HCT116 (cell line): ENCODE results near the gene SYNGAP1. TPM values are rescaled to one million over a fixed set of nuclear protein-coding genes. Genes with fewer than 3 reads are reported as not detected.

Experiments
- ATAC-seq: fragments of 200-7000 bp; cut with Tn5 transposase; 2 replicates; pipeline ENCODE4 v1.9.1; 2020; ENCODE audit warnings: mild to moderate bottlenecking, moderate library complexity
- BruUV-seq: library from RNA; stranded (reverse); fragments of 400-500 nt; replicated peaks from 2 replicates; lab custom pipeline; 2021; lab: Mats Ljungman, UMichigan
- CTCF ChIA-PET: fragments of 300-600 bp; sonication (Branson Sonifier 250); formaldehyde crosslinking; loops from one replicate; lab custom pipeline; 2021; ENCODE audit warnings: antibody characterized with exemption; lab: Charles Lee
- POLR2A ChIA-PET: fragments of 300-600, 350-600 bp; sonication (Branson Sonifier 250); formaldehyde crosslinking; loops from one replicate; lab custom pipeline; 2021; ENCODE audit warnings: antibody characterized with exemption; lab: Charles Lee
- RAD21 ChIA-PET, 2 experiments: fragments of 300-600 bp; sonication (Branson Sonifier 250); formaldehyde crosslinking; loops; one replicate each; lab custom pipeline; 2023; ENCODE audit warnings: low total read pairs in 2 of 2; ENCODE audit not compliant: uncharacterized antibody in 2 of 2, unreplicated experiment in 2 of 2, low non-redundant PET in 1 of 2; lab: Charles Lee
- DNase-seq: peaks from one replicate; pipeline ENCODE4 v3.0.0-alpha.2; 2010; ENCODE audit warnings: low read depth, low spot score
- H2AFZ ChIP-seq: fragments of 200-600 bp; shearing (Covaris generic), sonication (generic); 2 replicates; pipeline ENCODE4 v1.6.1; 2017; ENCODE audit warnings: low read depth, mixed run types, mixed read lengths, antibody characterized with exemption, low read length; ENCODE audit not compliant: poor library complexity, severe bottlenecking
- H3K27ac ChIP-seq: 2 replicates; pipeline ENCODE4 v1.5.1; 2012; ENCODE audit warnings: low read depth, low read length
- H3K27me3 ChIP-seq: fragments of 200-600 bp; sonication (generic); 2 replicates; pipeline ENCODE4 v1.6.1; 2016; ENCODE audit warnings: mixed run types, low read length, mixed read lengths; ENCODE audit not compliant: insufficient read depth
- H3K36me3 ChIP-seq, 2 experiments: fragments of 200-500 bp in 1 of 2; fragments of 200-600 bp in 1 of 2; sonication (Bioruptor generic) in 1 of 2; sonication (generic) in 1 of 2; 2 replicates each; pipeline versions ENCODE4 v1.5.1 to v1.6.1; 2014 to 2016; ENCODE audit warnings: low read length in 2 of 2, inconsistent platforms in 1 of 2, mixed read lengths in 1 of 2, mixed run types in 1 of 2; ENCODE audit not compliant: insufficient read depth in 2 of 2, control insufficient read depth in 1 of 2
- H3K4me1 ChIP-seq, 2 experiments: fragments of 200-600 bp in 1 of 2; sonication (generic) in 1 of 2; 2 replicates each; pipeline versions ENCODE4 v1.5.1 to v1.6.1; 2012 to 2017; ENCODE audit warnings: low read length in 2 of 2, inconsistent platforms in 1 of 2, mild to moderate bottlenecking in 1 of 2, mixed read lengths in 1 of 2, mixed run types in 1 of 2, moderate library complexity in 1 of 2; ENCODE audit not compliant: insufficient read depth in 2 of 2, control insufficient read depth in 1 of 2
- H3K4me2 ChIP-seq: fragments of 200-600 bp; sonication (generic); 2 replicates; pipeline ENCODE4 v1.6.1; 2017; ENCODE audit warnings: mixed run types, low read length, mixed read lengths
- H3K4me3 ChIP-seq, 2 experiments: fragments of 200-600 bp in 1 of 2; sonication (generic) in 1 of 2; replicated peaks in 1 of 2; 2 replicates each; pipeline ENCODE4 v1.5.1; 2011 to 2016; ENCODE audit warnings: low read length in 2 of 2, control low read depth in 1 of 2, low read depth in 1 of 2, mild to moderate bottlenecking in 1 of 2, mixed read lengths in 1 of 2, mixed run types in 1 of 2
- H3K79me2 ChIP-seq: fragments of 200-600 bp; sonication (generic); 2 replicates; pipeline ENCODE4 v1.6.1; 2017; ENCODE audit warnings: mild to moderate bottlenecking, mixed run types, low read length, moderate library complexity, mixed read lengths; ENCODE audit not compliant: insufficient read depth
- H3K9ac ChIP-seq: fragments of 200-600 bp; sonication (generic); 2 replicates; pipeline ENCODE4 v1.6.1; 2016; ENCODE audit warnings: low read length, mixed read lengths
- H3K9me2 ChIP-seq: fragments of 200-600 bp; sonication (generic), shearing (Covaris generic); 2 replicates; pipeline ENCODE4 v1.6.1; 2017; ENCODE audit warnings: mixed run types, mild to moderate bottlenecking, moderate library complexity; ENCODE audit not compliant: insufficient read depth
- H3K9me3 ChIP-seq, 2 experiments: fragments of 200-500 bp in 1 of 2; fragments of 200-600 bp in 1 of 2; sonication (Bioruptor generic) in 1 of 2; sonication (generic) in 1 of 2; 2 replicates each; pipeline ENCODE4 v1.6.1; 2014 to 2017; ENCODE audit warnings: low read length in 2 of 2, mixed read lengths in 2 of 2, inconsistent platforms in 1 of 2, low read depth in 1 of 2, mild to moderate bottlenecking in 1 of 2, mixed run types in 1 of 2, moderate library complexity in 1 of 2; ENCODE audit not compliant: control insufficient read depth in 1 of 2, insufficient read depth in 1 of 2
- H4K20me1 ChIP-seq: fragments of 200-600 bp; sonication (generic), shearing (Covaris generic); 2 replicates; pipeline ENCODE4 v1.6.1; 2017; ENCODE audit warnings: mixed run types, mild to moderate bottlenecking, moderate library complexity; ENCODE audit not compliant: insufficient read depth
- EZH2 ChIP-seq: fragments of 200-600 bp; sonication (generic); IDR thresholded peaks from 2 replicates; pipeline ENCODE4 v1.6.1; 2017; ENCODE audit warnings: antibody characterized with exemption, mixed run types
- SIN3A ChIP-seq: IDR thresholded peaks from 2 replicates; pipeline ENCODE4 v1.6.1; 2012; ENCODE audit warnings: low read depth
- intact Hi-C: fragments of 100-400 bp; cut with micrococcal nuclease; formaldehyde crosslinking; loops from 2 replicates; pipeline ENCODE4 v1.10.0; 2022
- microRNA-seq: library from miRNA; unstranded; fragments of <30 nt; microRNA quantifications from one replicate; pipeline ENCODE4, GENCODE V29; 2016; ENCODE audit warnings: borderline number of aligned reads
- total RNA-seq: library from RNA; stranded (reverse); gene quantifications from one replicate; pipeline ENCODE4 v1.2.1, GENCODE V29; 2021; ENCODE audit not compliant: unreplicated experiment

Gene SYNGAP1
- total RNA-seq, 1 experiment from 2014 or later: 11.5 TPM

DNA sequence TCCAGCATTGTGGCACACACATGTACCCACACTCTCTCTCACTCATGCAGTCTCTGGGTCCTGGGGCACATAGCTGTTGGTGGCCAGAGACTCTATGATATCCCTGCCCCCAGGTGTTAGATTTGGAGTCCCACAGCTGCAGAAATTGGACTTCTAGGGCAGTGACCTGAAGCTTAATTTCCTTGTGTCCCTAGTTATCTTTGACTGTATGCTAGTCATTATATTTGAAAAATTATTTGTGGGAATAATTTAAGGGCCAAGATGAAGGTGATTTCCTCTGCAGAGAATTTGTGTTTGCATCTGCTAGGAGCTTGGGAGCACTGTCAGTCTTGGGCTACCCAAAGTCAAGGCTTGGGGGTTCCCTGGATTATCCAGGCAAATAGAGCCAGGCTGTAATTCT lies 84.6 kb downstream of the SYNGAP1 start:
- CTCF ChIA-PET: no interaction called here
- intact Hi-C loops: no loop called here
- no peak overlapping the region for H3K9ac ChIP-seq
- TF ChIP-seq SIN3A (no peak), EZH2 (no peak)
- no peaks in the 10 kb centered on the region for H3K9me3 ChIP-seq
- H3K36me3 ChIP-seq: no peaks in the 10 kb centered on the region
- H3K79me2 ChIP-seq: no peaks in the 10 kb centered on the region
- H3K4me3 ChIP-seq: no peak overlapping the region
- H3K27me3 ChIP-seq: no peaks in the 10 kb centered on the region
- H4K20me1 ChIP-seq: no peaks in the 10 kb centered on the region
- BruUV-seq: no TSS peak
- POLR2A ChIA-PET: no interaction called here
- no peaks in the 10 kb centered on the region for H3K9me2 ChIP-seq
- H3K27ac ChIP-seq: no peak overlapping the region
- no peak for ATAC-seq
- H3K4me1 ChIP-seq: 0 out of 4 replicates have a peak, but pooled peaks cover 0 to 2% of the 10 kb centered on the region in 2 experiments
- RAD21 ChIA-PET: no interaction called here
- no peak overlapping the region for H2AFZ ChIP-seq
- no peak overlapping the region for H3K4me2 ChIP-seq
- no peak for DNase-seq

Small RNA genes lying within 50 kb of the gene (microRNA-seq; reads per million reads assigned to microRNA genes)
- not detected for gene MIR5004

Other genes starting within 250 kb of the SYNGAP1 start
- 7.6 TPM for gene COL11A2, start 227.6 kb upstream of the SYNGAP1 start, total RNA-seq
- gene RXRB, start 219.4 kb upstream of the SYNGAP1 start, total RNA-seq: 49.9 TPM
- 130 TPM for gene SLC39A7, start 219.2 kb upstream of the SYNGAP1 start, total RNA-seq
- 22.0 TPM for gene HSD17B8, start 215.4 kb upstream of the SYNGAP1 start, total RNA-seq
- gene RING1, start 211.6 kb upstream of the SYNGAP1 start, total RNA-seq: 45.9 TPM
- gene VPS52, start 148.2 kb upstream of the SYNGAP1 start, total RNA-seq: 58.2 TPM
- gene RPS18, start 148.0 kb upstream of the SYNGAP1 start, total RNA-seq: 4,062 TPM
- 1.9 TPM for gene B3GALT4, start 142.9 kb upstream of the SYNGAP1 start, total RNA-seq
- 90.6 TPM for gene WDR46, start 130.8 kb upstream of the SYNGAP1 start, total RNA-seq
- gene PFDN6, start 130.5 kb upstream of the SYNGAP1 start, total RNA-seq: 90.5 TPM
- gene RGL2, start 121.1 kb upstream of the SYNGAP1 start, total RNA-seq: 53.4 TPM
- 80.1 TPM for gene TAPBP, start 106.0 kb upstream of the SYNGAP1 start, total RNA-seq
- gene ZBTB22, start 102.3 kb upstream of the SYNGAP1 start, total RNA-seq: 11.7 TPM
- gene DAXX, start 97.1 kb upstream of the SYNGAP1 start, total RNA-seq: 64.9 TPM
- 84.7 TPM for gene KIFC1, start 28.2 kb upstream of the SYNGAP1 start, total RNA-seq
- 40.2 TPM for gene PHF1, start 9.1 kb upstream of the SYNGAP1 start, total RNA-seq
- 186 TPM for gene CUTA, start 2.0 kb upstream of the SYNGAP1 start, total RNA-seq
- gene ZBTB9, start 34.5 kb downstream of the SYNGAP1 start, total RNA-seq: 14.2 TPM
- gene BAK1, start 160.2 kb downstream of the SYNGAP1 start, total RNA-seq: 18.9 TPM
- gene ITPR3, start 201.3 kb downstream of the SYNGAP1 start, total RNA-seq: 103 TPM